NCI-H748 (cell line): ENCODE data around the gene ZNF655.

Source experiments
- DNase-seq: peaks from one replicate; lab custom pipeline; 2025; ENCODE audit not compliant: unreplicated experiment; lab: John Stamatoyannopoulos, UW

ZNF655 gene

GRCh38 chr7:99601656-99602310 lies 43.3 kb downstream of the ZNF655 start:
- no peak for DNase-seq

- no peak for DNase-seq
Observed at GRCh38 chr7:99605527-99605926, 47.1 kb downstream of the ZNF655 start.

DNA sequence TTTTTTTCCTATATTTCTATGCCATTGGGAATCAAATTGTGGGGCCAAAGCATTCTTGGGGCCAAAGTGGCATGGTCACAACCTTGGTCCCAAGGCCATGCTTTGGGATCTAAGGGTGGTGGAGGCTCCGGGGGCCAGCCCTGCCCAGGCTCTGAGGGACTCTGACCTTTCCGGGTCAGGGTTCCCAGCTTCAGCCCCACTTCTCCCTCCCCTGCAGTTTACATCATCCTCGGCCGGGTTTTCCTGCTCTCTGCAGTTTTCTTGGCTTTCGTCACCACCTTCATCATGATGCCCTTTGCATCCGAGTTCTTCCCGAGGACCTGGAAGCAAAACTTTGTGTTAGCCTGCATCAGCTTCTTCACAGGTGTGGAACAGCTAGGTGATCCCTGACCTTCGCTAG lies 48.1 kb downstream of the ZNF655 start:
- DNase-seq, result no peak

DNA sequence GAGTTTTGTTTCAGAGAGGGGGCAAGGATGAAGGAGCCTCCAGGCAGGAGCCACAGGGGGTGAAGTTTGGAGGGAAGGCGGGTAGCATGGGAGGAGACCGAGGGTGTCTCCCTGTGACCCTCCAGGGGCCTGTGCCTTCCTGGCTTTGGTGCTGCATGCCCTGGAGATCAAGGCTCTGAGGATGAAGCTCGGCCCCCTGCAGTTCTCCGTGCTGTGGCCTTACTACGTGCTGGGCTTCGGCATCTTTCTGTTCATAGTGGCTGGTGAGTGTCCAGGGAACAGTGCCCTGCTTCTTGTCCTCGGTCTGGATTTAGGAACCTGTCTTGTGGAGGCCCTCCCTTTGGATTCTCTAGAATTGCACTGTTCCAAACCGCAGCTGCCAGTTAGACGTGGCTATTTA lies 49.1 kb downstream of the ZNF655 start:
- no peak for DNase-seq

DNA sequence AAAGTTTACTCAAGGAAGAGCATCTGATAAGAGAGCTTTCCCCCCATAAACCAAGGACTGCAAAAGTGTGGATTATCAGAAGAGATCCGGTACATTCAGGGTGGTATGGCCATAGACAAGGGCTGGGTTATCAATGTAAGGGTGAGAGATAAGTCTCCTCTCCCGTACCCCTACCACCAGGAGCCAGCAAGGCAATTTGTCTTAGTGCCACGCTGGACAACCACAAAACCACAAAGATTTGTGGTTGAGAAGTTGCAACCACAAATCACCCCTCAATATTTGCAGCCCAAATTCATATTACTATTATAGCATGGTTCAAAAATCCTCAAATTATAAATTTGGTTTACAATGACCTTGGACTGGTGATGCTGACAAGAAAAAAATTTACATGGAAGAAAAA lies 56.1 kb downstream of the ZNF655 start:
- no peak for DNase-seq

GRCh38 chr7:99615989-99616358 lies 57.5 kb downstream of the ZNF655 start:
- DNase-seq, result no peak

DNA sequence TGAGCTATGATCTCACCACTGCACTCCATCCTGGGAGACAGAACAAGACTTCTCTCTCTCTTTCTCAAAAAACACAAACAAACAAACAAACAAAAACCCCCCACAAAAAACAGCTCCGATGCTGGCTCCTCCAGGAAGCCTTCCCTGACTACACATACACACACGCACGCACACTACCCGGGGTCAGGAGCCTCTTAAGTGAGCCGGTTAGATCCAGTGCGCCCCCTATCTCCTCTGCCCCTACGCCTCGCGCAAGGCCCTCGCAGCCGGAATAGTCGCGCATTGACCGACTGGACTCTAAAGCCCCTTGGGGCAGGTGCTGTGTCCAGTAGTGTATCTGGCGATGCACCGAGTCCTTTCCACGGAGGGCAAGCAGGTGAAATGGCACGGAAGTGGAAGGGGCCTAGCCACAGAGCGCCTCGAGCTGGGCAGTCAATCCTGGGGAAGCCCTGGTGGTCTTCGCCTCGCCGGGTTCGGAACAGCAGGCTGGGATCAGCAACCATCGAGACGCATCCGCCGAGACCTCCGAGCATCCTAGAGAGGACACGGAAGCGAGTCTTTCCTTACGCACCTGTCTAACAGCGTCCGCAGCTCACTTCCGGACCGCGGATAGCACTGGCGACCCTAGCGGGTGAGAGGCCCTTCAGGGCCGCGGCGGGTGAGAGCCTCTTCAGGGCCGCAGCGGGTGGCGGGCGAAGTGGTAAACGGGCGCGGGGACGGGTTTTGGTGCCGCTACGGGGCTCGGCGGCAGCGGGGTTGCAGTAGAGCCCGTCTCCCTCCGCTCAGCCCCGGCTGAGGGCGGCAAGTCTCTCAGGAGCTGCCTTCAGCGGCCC lies 58.1 kb downstream of the ZNF655 start, which contains the start of gene ZSCAN25:
Gene ZSCAN25 (plus strand): TSS at position 588 of the 833 bp plus-strand sequence. CDS start 2,661 bp downstream, outside the sequence.
- DNase-seq, result peak; percentile 97

DNA sequence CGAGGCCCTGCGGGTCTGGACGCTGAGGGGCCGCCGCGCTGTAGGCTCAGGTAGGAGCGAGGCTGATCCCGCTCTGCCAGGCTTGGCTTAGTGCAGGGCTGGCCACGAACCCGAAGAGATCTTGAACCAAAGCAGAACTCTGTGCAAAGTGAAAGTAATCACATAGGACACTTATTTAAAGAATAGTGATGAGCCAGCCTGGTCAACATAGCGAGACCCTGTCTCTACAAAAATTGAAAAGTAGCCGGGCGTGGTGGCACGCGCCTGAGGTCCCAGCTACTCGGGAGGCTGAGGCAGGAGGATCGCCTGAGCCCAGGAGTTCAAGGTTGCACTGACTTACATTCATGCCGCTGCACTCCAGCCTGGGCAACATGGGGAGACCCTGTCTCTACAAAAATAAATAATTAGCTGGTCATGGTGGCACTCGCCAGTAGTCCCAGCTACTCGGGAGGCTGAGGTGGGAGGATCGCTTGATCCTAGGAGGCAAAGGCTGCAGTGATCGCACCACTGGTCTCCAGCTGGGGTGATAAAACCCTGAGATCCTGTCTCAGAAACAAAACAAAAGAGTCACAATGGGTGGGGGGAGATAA lies 58.8 kb downstream of the ZNF655 start:
- no peak for DNase-seq

DNA sequence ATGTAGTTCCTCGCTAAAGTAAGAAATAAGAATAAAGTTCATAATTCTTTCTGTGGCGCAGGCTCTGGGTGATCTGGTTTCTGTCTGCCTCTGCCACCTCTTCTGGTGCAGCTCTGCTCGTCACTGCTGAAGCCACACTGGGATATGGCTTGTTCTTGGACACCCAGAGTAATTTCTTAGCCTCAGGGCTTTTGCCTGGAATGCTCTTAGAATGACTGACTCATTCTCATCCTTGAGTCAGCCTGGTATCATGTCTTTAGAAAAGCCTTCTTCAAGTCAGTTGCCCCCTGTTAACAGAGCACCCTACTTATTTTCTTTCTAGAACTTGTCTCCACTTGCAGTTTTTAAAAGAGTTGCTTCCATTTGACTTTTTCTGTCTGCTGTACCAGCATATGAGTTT lies 60.3 kb downstream of the ZNF655 start:
- no peak for DNase-seq

- no peak for DNase-seq
Observed at GRCh38 chr7:99619571-99620130, 61.2 kb downstream of the ZNF655 start.

DNA sequence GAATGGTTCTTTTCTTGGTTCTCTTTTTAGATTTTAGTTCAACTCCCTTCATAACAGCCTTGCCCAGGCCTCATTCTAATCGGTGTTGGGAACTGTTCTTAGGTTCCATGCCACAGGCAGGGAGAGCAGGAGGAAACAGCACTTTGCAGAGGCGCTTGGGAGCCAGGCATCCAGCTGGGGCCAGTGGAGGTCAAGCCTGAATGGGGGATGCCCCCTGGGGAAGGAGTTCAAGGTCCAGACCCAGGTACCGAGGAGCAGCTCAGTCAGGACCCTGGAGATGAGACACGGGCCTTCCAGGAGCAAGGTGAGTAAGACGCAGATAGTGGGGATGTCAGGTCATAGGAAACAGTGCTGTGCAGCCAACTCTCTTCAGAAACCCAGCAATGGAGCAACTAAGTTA lies 62.8 kb downstream of the ZNF655 start:
- DNase-seq, result no peak

DNA sequence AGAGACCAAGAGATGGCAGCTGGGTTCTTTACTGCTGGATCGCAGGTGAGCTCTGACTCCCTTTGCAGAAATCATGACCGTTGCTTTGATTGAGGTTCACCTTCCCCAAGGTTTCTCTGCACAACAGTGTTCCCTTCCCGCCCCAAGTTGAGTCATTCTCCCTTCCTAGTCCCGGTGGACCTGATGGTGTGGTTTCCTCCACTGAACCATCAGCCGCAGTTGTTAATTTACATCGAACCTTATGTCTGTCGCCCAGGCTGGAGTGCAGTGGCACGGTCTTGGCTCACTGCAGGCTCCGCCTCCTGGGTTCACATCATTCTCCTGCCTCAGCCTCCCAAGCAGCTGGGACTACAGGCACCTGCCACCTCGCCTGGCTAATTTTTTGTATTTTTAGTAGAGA lies 64.2 kb downstream of the ZNF655 start:
- DNase-seq, result no peak

DNA sequence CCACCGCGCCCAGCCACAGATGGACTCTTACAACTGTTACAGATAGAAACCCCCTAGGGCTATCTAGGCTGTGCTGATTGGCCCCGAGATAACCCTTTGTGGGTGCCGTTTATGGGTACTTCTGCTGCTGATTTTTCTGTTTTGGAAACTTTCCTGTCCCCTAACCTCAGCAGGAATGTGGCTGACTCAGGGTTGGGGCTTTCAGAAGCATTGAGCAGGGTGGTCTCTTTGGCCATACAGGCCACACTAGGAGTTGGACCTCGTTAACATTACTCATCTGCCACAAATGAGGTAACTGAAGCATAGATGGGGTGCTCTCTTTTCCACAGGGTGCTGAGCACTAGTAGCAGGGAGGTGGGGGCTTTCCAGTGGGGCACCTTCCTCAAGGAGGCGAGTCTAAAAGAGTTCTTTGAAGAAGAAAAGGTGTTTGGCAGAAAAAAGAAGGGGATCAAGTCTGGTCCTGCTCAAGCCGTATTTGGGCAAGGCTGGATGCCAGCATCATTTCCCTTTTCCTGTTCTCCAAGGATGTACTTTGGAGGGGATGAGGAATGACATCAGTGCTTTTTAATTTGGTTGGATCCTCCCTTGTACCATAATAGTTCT lies 64.8 kb downstream of the ZNF655 start:
- no peak for DNase-seq

DNA sequence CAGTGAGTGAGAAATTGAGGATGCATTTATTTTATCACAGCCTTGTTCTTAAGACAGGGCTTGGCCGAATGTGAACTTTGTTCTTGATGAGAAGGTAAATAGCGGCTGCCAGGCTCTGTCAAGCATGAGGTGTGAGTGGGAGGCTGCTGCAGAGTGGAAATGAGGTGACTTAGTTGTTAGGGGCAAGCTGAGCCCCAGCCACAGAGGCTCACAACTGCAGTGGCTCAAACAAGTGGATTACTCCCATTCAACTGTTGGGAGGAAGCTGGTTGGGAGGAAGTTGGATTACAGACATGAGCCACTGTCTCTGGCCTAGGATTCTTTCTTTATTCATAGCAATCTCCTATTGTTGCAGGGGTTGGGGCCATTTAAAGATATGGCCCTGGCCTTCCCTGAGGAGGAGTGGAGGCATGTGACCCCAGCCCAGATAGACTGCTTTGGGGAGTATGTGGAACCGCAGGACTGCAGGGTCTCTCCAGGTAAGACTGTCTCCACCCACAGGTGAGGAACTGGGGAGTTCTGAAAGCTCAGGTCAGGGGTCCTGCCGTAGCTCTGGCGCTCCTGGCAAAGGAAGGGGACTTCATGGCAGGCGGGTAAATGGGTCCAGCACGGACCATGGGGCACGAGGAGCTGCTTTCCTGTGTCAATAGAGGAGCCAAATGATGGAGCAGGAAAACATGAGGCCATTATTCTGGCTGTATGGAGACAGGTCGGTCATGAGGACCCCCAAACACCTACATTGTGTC lies 65.4 kb downstream of the ZNF655 start:
- no peak for DNase-seq

DNA sequence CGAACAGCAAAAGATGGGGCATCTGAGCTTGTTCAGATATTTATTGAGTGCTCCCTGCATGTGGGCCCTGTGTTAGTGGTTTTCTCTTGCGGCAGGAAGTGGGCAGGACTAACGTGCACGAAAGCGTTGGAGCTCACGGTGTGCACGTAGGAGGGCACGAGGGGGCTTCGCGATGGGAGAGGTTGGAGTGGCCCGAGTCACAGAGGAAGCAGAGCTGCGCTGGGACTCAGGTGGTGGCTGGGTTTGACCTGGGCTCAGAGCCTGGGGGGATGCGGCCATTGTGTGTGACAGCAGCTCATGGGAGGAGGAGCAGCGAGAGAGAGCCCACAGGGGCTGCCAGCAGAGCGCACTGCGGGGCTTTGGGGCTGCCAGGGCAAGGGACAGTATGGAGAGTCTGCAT lies 66.0 kb downstream of the ZNF655 start:
- no peak for DNase-seq

- no peak for DNase-seq
Observed at GRCh38 chr7:99625321-99625720, 66.9 kb downstream of the ZNF655 start.

GRCh38 chr7:99625961-99626360 lies 67.5 kb downstream of the ZNF655 start:
- no peak for DNase-seq
